Skeletal muscle tissue (tissue), 2 donors: ENCODE measurements around the gene BTG4. TPM values are rescaled to one million over a fixed set of nuclear protein-coding genes. Genes with fewer than 3 reads are reported as not detected.
A peak's percentile ranks its signal among the peaks of the same experiment; 100 is the strongest.

ENCODE experiments used
- small RNA-seq: library from RNA; depleted of rRNA; stranded (forward); fragments of <200 nt; gene quantifications from one replicate; pipeline ENCODE3, GENCODE V24; 2014
- total RNA-seq: library from RNA; depleted of rRNA; stranded (reverse); fragments of >200 nt; gene quantifications from one replicate; pipeline ENCODE4 v1.2.3, GENCODE V29; 2014

BTG4 gene
- total RNA-seq, 1 donor from 2014 or later: not detected

Small RNA genes within 50 kb of the gene (small RNA-seq; reads per million reads assigned to genes)
- gene MIR34B (0.25 reads per million, percentile 19 among the genes with 10 or more reads in this experiment), gene MIR34C (10.3 reads per million, percentile 92 among the genes with 10 or more reads in this experiment)

Other genes with a start within 250 kb of the BTG4 start
- 0.52 TPM for gene POU2AF3, start 213.8 kb downstream of the BTG4 start, total RNA-seq
- not detected for gene POU2AF1, start 133.1 kb downstream of the BTG4 start, total RNA-seq
- not detected for gene HOATZ, start 2.4 kb upstream of the BTG4 start, total RNA-seq
- gene LAYN, start 28.3 kb upstream of the BTG4 start, total RNA-seq: 11.0 TPM
- gene SIK2, start 90.1 kb upstream of the BTG4 start, total RNA-seq: 11.5 TPM